Ramos (cell line): ENCODE results near the gene DOP1B.
"Not testable (repeated sequence)": the region's sequence is repeated elsewhere in the genome, so short reads cannot be mapped to it uniquely, and the experiment has no call there.

Source experiments
- in situ Hi-C: fragments of 300-500 bp; cut with MboI; formaldehyde crosslinking; loops from one replicate; pipeline ENCODE4 v1.14.3; 2022; ENCODE audit warnings: low sequenced_read_pairs; ENCODE audit not compliant: unreplicated experiment

The DOP1B gene, protein sequence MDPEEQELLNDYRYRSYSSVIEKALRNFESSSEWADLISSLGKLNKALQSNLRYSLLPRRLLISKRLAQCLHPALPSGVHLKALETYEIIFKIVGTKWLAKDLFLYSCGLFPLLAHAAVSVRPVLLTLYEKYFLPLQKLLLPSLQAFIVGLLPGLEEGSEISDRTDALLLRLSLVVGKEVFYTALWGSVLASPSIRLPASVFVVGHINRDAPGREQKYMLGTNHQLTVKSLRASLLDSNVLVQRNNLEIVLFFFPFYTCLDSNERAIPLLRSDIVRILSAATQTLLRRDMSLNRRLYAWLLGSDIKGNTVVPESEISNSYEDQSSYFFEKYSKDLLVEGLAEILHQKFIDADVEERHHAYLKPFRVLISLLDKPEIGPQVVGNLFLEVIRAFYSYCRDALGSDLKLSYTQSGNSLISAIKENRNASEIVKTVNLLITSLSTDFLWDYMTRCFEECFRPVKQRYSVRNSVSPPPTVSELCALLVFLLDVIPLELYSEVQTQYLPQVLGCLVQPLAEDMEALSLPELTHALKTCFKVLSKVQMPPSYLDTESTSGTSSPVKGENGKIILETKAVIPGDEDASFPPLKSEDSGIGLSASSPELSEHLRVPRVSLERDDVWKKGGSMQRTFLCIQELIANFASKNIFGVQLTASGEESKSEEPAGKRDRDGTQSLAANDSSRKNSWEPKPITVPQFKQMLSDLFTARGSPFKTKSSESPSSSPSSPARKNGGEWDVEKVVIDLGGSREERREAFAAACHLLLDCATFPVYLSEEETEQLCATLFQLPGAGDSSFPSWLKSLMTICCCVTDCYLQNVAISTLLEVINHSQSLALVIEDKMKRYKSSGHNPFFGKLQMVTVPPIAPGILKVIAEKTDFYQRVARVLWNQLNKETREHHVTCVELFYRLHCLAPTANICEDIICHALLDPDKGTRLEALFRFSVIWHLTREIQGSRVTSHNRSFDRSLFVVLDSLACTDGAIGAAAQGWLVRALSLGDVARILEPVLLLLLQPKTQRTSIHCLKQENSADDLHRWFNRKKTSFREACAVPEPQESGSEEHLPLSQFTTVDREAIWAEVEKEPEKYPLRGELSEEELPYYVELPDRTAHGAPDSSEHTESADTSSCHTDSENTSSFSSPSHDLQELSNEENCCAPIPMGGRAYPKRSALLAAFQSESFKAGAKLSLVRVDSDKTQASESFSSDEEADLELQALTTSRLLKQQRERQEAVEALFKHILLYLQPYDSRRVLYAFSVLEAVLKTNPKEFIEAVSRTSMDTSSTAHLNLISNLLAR (N-terminal part only)

DNA sequence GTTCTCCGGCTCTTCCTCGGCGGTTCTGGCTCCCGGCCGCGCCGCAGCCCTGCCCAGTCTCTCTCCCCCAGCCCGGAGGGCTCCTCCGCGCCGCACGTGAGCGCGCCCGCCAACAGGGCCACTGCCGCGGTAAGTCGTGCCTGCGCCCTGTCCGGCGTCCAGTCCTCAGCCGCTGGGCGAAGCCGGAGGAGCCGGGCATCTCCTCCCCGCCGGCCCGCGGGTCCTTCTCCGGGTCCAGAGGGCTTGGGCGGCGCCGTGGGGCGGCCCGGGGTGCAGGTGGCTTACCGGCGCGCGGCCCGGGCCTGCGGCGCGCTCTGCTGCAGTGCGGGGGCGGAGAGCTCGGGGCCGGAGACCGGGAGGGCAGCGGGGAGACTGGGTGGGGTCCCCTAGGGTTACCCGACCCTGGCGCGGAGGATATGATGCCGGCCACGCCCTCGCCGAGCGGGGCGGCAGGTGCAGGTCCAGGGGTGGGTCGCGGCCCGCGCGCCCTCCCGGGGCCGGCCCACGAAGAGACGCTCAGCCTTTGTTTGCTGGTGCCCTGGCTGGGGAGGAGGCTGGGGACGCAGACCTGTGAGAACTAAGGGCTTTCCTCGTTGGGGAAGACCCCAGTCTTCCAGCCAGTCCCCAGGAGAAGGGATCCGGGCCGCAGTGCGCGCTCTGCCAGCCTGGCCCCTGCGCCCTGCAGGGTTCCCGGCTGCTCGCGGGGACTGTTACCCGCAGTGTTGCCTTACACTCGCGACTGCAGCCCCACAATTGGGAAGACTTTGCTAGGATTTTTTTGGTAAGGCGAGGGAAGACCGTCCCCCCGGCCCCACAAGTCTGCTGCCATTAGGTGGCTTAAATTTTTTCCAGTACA, at the start of gene DOP1B:
Gene DOP1B (plus strand): TSS at position 10 of the 856 bp plus-strand sequence. CDS start 7,910 bp downstream, outside the sequence.
- in situ Hi-C loops: no loop called here

DNA sequence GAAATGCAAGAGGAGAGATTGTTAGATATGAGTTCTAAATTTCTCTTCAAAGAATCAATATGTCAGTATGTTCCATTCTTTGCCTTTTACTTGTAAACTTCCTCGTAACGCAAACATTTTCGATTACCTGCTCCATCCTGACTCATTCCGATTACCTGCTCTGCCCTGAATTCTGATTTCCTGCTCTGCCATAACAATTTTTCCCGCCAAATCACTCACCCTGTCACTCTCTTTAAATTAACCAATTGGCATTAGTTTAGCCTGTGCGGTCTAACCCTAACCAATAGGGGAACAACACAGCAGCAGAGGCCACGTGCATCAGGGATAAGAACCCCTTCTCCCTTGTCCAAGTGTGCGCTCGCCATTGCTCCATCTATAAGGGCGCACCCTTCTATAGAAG, 46.8 kb upstream of the DOP1B start:
- in situ Hi-C loops: no loop called here

DNA sequence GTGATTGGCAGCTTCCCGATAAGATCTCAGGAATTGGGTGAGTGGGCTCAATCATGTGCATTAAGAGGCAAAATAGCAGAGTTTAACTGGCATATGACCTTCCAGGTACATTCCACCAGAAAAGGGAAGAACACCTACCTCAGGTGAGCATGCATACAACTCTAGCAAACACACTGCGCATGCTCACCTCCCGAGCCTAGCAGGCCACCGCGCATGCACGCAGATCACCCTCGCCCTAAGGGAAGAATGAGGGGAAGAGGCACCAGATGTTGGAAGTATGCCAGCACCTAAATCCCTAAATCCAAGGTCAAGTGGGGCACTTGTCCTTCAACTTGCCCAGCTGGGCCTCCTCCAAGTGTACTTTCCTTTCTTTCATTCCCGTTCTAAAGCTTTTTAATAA, 45.4 kb upstream of the DOP1B start:
- in situ Hi-C loops: no loop called here

DNA sequence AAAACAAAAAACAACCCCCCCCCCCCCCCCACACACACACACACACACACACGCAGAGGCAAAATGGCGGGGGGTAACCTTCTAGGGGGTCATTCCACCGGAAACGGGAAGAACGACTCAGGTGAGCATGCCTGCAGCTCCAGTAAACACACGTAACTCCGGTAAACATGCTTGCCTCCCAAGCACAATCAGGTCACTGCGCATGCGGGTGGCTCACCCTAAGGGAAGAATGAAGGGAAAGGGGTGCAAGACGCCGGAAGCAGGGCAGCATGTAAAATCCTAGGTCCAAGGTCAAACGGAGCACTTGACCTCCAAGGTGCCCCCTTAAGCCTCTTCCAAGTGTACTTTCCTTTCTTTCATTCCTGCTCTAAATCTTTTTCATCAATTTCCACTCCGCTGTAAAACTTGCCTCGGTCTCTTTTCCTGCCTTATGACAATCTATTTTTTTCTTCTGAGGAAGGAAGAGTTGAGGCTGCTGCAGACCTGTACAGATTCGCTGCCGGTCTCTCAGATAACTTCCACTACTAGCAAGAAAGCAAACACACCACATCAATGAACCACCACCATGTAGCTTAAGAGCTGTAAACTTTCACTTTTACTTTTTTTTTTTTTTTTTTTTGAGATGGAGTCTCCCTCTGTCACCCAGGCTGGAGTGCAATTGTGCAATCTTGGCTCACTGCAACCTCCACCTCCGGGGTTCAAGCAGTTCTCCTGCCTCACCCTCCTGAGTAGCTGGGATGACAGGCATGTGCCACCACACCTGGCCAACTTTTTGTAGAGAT, 42.8 kb upstream of the DOP1B start:
- in situ Hi-C loops: no loop called here

DNA sequence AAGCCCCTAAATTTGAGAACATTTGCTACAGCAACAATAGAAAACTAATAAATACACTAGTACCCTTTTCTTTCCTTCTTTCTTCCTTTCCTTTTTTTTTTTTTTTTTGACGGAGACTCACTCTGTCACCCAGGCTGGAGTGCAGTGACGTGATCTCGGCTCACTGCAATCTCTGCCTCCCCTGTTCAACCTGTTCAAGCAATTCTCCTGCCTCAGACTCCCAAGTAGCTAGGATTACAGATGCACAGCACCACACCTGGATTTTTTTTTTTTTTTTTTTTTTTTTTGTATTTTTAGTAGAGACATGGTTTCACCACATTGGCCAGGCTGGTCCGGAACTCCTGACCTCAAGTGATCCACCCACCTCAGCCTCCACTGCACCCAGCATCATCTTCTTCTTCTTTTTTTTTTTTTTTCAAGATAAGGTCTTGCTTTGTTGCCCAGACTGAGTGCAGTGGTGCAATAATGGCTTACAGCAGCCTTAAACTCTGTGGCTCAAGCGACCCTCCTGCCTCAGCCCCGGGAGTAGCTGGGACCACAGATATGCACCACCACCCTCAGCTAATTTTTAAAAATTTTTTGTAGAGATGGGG, 41.4 kb upstream of the DOP1B start:
- in situ Hi-C loops: no loop called here

DNA sequence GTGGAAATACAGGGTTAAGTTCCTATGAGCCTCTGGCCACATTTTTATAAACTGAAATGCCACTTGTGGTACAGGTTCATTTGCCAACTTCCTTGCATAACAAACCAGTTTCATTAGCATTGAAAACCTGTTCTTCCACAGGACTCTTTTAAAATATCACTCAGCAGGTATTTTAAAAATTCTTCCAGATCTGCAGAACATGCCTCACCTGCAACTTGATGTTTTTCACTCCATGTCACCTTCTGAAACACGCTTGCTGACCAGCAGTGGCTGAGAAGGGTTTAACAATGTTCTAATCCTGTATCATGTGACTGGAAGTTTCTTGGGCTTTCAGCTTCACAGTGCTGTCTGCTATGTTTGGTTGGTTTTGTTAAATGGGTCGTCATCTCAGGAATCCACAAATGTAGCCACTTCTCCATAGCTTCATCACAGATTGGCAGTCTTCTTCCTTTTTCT, 39.3 kb upstream of the DOP1B start:
- in situ Hi-C loops: no loop called here

DNA sequence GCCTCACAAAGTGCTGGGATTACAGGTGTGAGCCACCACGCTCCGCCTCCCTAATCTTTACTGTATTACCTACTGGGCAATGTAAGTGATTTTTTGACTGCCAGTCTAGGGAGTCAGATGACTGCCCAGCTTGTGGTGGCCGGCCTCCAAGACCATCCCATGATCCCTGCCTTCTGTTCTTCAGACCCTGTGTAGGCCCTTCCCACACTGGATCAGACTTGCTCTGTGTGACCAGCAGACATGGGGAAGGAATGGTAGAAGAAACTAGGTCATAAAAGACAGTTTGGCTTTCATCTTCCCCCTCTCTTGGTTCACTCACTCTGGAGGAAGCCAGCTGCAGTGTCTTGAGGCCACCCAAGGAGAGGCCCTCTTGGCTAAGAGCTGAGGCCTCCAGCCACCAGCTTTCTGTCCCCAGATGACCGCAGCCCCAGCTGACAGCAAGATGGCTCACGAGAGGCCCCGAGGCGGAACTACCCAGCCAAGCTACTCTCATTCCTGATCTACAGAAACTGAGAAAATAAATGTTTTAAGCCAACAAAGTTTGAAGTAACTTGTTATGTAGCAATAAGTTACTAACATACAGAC, 36.2 kb upstream of the DOP1B start:
- in situ Hi-C loops: no loop called here

DNA sequence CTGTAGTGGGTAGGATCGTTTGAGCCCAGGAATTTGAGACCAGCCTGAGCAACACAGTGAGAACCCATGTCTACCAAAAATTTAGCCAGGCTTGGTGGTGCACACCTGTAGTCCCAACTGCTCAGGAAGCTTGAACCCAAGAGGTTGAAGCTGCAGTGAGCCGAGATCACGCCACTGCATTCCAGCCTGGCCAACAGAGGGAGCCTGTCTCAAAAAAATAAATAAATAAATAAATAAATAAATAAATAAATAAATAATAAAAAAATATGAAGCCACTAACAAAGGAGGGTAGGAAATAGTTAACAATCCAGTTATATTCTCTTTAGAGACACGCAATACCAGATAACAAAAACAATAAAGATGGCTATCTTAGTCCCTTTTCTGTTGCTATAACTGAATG, 33.6 kb upstream of the DOP1B start:
- in situ Hi-C loops: no loop called here

DNA sequence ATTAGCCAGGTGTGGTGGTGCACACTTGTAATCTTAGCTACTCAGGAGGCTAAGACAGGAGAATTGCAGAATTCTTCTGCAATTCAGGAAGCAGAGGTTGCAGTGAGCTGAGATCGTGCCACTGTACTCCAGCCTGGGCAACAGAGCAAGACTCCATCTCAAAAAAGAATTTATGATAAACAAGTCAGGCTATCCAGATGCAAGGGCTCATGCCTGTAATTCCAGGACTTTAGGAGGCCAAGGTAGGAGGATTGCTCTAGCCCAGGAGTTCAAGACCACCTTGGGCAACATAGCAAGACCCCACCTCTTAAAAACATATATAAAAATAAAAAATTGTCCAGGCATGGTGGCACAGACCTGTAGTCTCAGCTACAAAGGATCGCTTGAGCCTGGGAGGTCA, 32.2 kb upstream of the DOP1B start:
- in situ Hi-C loops: no loop called here

DNA sequence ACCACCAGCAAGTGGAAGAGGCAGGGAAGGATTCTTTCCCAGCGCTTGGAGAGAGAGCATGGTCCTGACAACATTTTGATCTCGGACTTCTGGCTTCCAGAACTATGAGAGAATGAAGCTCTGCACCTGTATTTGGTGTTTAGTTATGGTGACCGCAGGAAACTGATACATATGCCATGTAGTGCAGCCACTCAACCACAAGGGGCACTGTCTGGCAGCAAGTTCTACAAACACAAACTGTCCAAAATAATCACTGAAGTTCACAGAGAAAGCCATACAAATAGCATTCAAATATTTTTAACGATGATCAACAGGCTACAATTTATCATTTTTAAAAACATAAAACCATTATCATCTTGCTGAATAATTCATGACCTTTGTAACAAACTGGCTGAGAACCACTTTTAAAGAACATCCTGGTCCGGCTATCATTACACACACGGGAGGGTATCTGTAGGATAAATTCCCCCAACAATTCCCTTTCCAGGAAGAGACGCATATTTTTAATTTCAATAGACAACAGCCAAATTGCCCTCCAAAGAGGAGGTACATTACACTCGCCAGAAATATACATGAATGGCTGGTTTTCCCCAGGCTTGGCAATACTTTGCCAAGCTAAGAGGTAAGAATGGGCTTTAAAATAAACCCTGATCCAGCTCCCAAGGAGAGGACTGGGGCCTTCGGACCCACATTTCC, 31.0 kb upstream of the DOP1B start:
- in situ Hi-C loops: no loop called here

DNA sequence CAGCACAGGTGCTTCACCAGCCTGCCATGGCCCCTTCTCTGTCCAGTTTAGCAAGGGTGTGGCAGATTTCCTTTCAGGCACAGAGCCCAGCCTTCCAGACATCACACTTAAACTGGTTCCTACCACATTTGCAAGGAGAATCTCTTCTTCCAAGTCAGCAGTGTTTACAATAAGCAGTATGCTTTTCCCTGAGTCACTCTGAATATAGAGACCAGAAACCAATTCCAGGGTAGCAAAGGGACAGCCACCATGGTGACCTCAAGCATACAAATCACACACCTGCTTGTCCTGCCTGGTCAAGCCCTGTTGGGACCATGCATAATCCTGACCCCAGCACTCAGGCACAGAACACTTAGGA, 30.4 kb upstream of the DOP1B start:
- in situ Hi-C loops: no loop called here

DNA sequence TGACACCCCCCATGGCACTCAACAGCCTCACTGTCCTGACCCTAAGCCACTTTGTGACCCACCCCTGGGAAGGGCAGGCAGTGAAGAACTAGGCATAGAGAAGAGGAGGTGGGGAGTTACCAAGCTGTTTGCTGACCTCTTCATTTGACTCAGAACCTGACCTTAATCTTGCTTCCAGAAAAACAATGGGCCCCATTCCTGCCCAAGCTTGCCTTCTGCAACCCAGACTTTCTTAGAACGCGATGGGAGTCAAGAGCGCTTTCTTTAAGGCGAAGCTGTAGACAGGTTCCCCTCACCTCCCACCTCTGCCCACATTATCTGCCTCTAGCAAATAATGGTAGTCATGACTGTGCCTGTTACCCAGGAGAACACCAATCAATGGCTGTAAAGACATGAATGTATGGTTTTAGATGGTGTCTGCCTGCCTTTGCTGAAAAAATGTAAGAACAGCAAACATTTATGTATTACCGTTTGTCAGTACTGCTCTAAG, 30.0 kb upstream of the DOP1B start:
- in situ Hi-C loops: no loop called here

DNA sequence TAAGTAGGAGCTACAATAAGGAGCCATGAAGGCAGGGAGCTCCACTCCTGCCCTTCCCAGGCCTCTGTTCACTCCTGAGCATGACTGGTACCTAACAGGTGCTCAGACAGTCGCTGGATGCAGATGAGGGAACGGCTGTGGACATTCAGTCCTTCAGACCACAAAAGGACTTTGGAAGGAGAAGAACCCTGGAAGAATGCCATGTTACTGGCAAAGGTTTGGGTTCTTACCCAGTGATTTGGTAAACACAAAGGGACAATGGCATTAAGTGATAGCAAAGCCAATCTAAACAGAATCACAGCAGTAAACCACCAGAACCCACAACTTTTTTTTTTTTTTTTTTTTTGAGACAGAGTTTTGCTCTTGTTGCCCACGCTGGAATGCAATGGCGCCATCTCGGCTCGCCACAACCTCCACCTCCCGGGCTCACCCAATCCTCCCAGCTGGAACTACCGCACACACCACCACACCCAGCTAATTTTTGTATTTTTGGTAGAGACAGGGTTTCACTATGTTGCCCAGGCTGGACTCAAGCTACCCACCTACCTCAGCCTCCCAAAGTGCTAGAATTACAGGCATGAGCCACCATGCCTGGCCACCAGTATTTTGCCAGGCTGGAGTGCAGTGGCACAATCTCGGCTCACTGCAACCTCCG, 29.2 kb upstream of the DOP1B start:
- in situ Hi-C loops: no loop called here

DNA sequence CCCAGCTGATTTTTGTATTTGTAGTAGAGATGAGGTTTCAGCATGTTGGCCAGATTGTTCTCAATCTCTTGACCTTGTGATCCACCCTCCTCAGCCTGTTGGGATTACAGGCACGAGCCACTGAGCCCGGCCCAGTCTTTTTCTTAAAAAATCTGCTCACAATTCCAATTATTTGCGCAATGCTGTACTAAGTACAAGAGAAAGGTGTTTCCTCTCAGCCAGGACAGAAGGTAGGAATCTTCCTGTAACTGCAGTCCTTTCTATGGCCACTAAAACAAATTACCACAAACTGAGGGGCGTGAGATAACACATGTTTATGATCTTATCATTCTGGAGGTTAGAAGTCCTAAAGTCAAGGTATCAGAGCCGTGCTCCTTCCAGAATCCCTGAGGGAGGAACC, 28.6 kb upstream of the DOP1B start:
- in situ Hi-C loops: no loop called here

DNA sequence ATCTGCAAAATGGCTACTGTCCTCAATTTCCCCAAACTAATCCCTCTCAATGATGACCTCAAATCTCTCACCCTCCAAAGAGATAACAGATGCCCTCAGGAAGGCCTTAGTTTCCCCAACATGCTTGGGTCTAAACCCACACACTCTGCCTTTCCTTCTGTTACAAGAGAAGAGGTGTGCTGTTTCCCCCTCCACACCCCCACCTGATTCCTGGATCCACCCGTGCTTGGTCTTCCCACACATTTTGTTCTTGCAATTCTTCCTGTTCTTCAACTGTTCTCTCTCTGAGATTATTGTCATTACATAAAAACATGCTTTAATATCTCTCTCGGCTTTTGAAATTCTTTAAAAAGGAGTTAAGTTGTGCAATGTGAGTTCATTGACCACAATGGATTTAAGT, 27.4 kb upstream of the DOP1B start:
- in situ Hi-C loops: no loop called here

DNA sequence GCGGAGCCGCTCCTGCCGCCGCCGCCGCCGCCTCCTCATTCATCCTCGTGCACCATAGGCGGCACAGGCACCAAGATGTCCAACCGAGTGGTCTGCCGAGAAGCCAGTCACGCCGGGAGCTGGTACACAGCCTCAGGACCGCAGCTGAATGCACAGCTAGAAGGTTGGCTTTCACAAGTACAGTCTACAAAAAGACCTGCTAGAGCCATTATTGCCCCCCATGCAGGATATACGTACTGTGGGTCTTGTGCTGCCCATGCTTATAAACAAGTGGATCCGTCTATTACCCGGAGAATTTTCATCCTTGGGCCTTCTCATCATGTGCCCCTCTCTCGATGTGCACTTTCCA, 26.2 kb upstream of the DOP1B start:
- in situ Hi-C loops: not testable (repeated sequence)

DNA sequence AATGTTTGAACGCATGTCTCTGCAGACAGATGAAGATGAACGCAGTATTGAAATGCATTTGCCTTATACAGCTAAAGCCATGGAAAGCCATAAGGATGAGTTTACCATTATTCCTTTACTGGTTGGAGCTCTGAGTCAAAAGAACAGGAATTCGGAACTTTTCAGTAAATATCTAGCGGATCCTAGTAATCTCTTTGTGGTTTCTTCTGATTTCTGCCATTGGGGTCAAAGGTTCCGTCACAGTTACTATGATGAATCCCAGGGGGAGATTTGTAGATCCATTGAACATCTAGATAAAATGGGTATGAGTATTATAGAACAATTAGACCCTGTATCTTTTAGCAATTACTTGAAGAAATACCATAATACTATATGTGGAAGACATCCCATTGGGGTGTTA, 25.8 kb upstream of the DOP1B start:
- in situ Hi-C loops: not testable (repeated sequence)
